Stomach smooth muscle (tissue), 2 donors: ENCODE measurements around the gene COMMD1.
"Not testable (repeated sequence)": the region's sequence is repeated elsewhere in the genome, so short reads cannot be mapped to it uniquely, and the experiment has no call there.

Experiments used
- H3K27ac ChIP-seq: one replicate; pipeline ENCODE4 v1.7.0; 2013; ENCODE audit warnings: mild to moderate bottlenecking, low read length, inconsistent platforms
- H3K27me3 ChIP-seq, 2 donors: one replicate each; pipeline ENCODE4 v1.7.0; 2013; ENCODE audit warnings: low read length in 2 of 2; ENCODE audit not compliant: insufficient read depth in 2 of 2, control insufficient read depth in 1 of 2
- H3K36me3 ChIP-seq, 2 donors: one replicate each; pipeline ENCODE4 v1.7.0; 2013; ENCODE audit warnings: low read length in 2 of 2; ENCODE audit not compliant: control insufficient read depth in 2 of 2, insufficient read depth in 2 of 2
- H3K4me1 ChIP-seq: one replicate; pipeline ENCODE4 v1.7.0; 2013; ENCODE audit warnings: low read length; ENCODE audit not compliant: control insufficient read depth, insufficient read depth
- H3K4me3 ChIP-seq, 2 donors: one replicate each; pipeline ENCODE4 v1.7.0; 2013; ENCODE audit warnings: low read length in 2 of 2
- H3K9ac ChIP-seq, 2 donors: one replicate each; pipeline ENCODE4 v1.7.0; 2013; ENCODE audit warnings: low read length in 2 of 2, mild to moderate bottlenecking in 1 of 2
- H3K9me3 ChIP-seq, 2 donors: one replicate each; pipeline ENCODE4 v1.7.0; 2013; ENCODE audit warnings: low read length in 2 of 2; ENCODE audit not compliant: control insufficient read depth in 2 of 2
- donor health status: healthy.
- donor health status: Pancreatic carcinoma.

COMMD1 gene

DNA sequence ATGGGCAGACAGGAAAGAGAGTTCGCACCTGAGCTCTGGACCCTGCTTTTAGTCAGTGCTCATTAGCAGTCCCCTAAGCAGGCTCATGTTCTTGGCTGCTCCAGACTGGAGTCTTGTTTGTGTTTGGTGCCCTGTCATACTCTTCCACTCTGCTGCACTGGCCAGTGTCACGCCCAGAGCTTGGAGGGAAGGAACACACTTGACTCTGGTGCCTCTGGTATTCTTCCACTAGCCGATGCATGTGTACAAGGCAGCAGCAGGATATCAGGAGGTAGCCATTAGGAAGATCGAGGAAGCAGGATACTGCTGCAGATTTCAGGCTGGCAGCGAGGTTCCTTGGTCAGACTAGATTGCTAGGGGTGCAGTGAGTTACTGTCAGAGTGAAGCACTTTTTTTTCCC, 209.1 kb downstream of the COMMD1 start:
- H3K9ac ChIP-seq: no peak overlapping the region
- H3K9me3 ChIP-seq: no peaks in the 10 kb centered on the region
- H3K27me3 ChIP-seq: no peaks in the 10 kb centered on the region
- no peaks in the 10 kb centered on the region for H3K36me3 ChIP-seq
- no peak overlapping the region for H3K27ac ChIP-seq
- peaks cover 5% of the 10 kb centered on the region for H3K4me1 ChIP-seq
- H3K4me3 ChIP-seq: no peak overlapping the region

GRCh38 chr2:62116983-62117382, 211.5 kb downstream of the COMMD1 start:
- H3K9me3 ChIP-seq: no peaks in the 10 kb centered on the region
- no peaks in the 10 kb centered on the region for H3K27me3 ChIP-seq
- no peak overlapping the region for H3K27ac ChIP-seq
- no peak overlapping the region for H3K9ac ChIP-seq
- no peaks in the 10 kb centered on the region for H3K36me3 ChIP-seq
- H3K4me3 ChIP-seq: no peak overlapping the region
- peaks cover 5% of the 10 kb centered on the region for H3K4me1 ChIP-seq

DNA sequence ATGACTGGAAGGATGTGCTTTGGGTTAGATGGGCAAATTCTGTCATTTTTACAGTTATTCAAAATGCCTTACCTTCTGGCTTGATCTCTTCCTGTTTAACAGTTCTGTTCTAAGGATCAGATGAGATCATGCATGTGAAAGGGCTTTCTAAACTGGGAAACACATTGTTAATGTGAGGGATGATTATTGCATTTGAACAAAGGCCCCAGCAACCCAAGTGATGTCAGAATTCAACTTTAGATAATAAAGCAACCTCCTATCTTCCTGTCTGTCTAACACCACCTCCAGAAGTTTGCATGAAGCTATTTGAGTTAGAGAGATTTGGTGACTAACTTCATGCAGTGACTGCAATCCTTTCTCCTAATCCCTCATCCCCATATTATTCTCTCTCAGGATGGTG, 212.7 kb downstream of the COMMD1 start:
- H3K36me3 ChIP-seq: no peaks in the 10 kb centered on the region
- H3K27ac ChIP-seq: no peak overlapping the region
- peaks cover 8% of the 10 kb centered on the region for H3K4me1 ChIP-seq
- no peak overlapping the region for H3K9ac ChIP-seq
- H3K4me3 ChIP-seq: no peak overlapping the region
- H3K27me3 ChIP-seq: no peaks in the 10 kb centered on the region
- no peaks in the 10 kb centered on the region for H3K9me3 ChIP-seq

DNA sequence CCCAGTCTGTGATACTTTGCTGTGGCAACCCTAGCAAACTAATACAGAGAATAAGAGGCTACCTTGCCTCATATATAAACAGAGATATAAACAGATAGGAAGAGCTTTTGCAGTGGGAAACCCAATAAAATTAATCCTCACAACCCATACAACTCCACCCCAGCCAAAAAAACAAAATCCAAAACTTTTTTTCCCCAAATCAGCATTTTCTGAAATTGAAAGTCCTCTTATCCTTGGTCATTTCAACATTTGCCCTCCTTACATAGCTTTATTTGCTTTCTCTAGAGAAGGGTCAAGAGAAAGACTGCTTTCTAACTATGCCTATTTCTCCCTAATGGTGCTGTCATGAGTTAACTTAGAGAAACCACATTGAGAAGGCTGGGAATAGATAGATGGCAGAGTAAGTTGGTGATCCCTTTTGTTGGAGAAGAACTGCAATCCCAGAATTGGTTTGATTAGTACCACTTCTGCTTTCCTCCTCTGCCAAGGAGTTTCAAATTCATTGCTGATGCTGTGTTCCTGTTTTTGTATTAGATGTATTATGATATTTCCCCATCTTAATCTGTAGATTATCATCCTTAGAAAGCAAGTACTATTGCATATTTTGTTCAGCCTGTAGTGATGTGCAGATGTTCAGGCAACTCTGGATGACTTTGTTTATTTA, 214.0 kb downstream of the COMMD1 start:
- H3K27ac ChIP-seq: no peak overlapping the region
- H3K9me3 ChIP-seq: no peaks in the 10 kb centered on the region
- no peak overlapping the region for H3K4me3 ChIP-seq
- no peak overlapping the region for H3K9ac ChIP-seq
- no peaks in the 10 kb centered on the region for H3K27me3 ChIP-seq
- no peaks in the 10 kb centered on the region for H3K36me3 ChIP-seq
- H3K4me1 ChIP-seq: peaks cover 5% of the 10 kb centered on the region

DNA sequence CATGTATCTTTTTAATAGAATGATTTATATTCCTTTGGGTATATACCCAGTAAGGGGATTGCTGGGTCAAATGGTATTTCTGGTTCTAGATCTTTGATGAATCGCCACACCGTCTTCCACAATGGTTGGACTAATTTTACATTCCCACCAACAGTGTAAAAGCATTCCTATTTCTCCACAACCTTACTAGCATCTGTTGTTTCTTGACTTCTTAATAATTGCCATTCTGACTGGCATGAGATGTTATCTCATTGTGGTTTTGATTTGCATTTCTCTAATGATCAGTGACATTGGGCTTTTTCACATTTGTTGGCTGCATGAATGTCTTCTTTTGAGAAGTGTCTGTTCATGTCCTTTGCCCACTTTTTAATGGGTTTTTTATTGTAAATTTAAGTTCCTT, 220.8 kb downstream of the COMMD1 start:
- not testable (repeated sequence) for H3K27me3 ChIP-seq, H3K27ac ChIP-seq, H3K4me3 ChIP-seq, H3K4me1 ChIP-seq, H3K9me3 ChIP-seq, H3K36me3 ChIP-seq, H3K9ac ChIP-seq

GRCh38 chr2:62133320-62133823, 227.9 kb downstream of the COMMD1 start:
- no peaks in the 10 kb centered on the region for H3K9me3 ChIP-seq
- H3K36me3 ChIP-seq: peaks cover 0 to 3% of the 10 kb centered on the region in 2 donors
- no peak overlapping the region for H3K4me3 ChIP-seq
- no peaks in the 10 kb centered on the region for H3K4me1 ChIP-seq
- no peaks in the 10 kb centered on the region for H3K27me3 ChIP-seq
- no peak overlapping the region for H3K27ac ChIP-seq
- no peak overlapping the region for H3K9ac ChIP-seq

DNA sequence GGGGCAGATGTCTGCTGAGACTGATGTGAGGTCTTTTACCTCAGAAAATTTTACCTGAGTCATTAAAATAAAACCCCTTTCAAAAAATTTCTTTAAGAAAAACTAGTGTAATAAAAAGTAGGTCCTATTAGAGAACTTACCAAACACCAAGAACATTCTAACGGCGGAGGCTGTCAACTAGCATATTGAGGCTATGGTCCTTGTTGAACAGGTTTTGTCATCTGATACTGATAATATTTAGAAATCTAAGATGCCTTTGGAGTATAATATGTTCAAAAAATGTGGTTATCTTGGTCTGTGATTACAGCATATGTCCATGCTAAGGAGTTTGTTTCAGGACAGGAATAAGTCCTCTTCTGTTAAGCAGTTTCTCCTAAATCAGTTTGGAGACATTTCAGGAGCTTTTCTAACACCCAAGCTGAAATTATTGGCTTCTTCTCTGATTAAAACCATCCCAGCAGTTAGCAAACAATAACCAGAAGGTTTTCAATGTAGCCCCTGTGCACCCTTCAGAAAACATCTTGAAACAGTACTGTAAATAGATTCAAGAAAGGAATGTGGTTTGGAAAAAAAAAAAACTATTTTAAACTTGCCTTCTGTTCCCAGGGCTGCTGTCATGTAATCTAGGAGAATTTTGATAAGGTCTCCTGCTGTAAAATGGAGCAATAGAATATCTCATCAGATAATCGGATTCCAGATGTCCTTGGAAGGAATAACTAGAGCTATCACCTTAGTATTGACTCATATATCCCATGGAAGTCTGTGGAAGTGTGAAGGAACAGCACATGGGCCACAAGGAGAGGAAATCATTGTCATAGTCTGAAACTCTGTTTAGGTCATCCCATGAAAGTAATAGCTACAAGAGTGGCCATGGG, 231.7 kb downstream of the COMMD1 start:
- H3K9ac ChIP-seq: no peak overlapping the region
- H3K4me1 ChIP-seq: no peaks in the 10 kb centered on the region

GRCh38 chr2:62140426-62141141, 235.1 kb downstream of the COMMD1 start:
- no peaks in the 10 kb centered on the region for H3K4me1 ChIP-seq
- H3K9ac ChIP-seq: no peak overlapping the region
- H3K9me3 ChIP-seq: no peaks in the 10 kb centered on the region
- no peak overlapping the region for H3K27ac ChIP-seq
- H3K4me3 ChIP-seq: no peak overlapping the region
- H3K27me3 ChIP-seq: no peaks in the 10 kb centered on the region
- H3K36me3 ChIP-seq: peaks cover 3% of the 10 kb centered on the region in 2 donors

More for the DNA sequence above, 231.7 kb downstream of the COMMD1 start:
- Histone ChIP-seq H3K4me3 (no peak overlapping the region), H3K36me3 (peaks cover 3% of the 10 kb centered on the region in 2 donors), H3K27me3 (no peaks in the 10 kb centered on the region), H3K27ac (no peak overlapping the region), H3K9me3 (no peaks in the 10 kb centered on the region)

DNA sequence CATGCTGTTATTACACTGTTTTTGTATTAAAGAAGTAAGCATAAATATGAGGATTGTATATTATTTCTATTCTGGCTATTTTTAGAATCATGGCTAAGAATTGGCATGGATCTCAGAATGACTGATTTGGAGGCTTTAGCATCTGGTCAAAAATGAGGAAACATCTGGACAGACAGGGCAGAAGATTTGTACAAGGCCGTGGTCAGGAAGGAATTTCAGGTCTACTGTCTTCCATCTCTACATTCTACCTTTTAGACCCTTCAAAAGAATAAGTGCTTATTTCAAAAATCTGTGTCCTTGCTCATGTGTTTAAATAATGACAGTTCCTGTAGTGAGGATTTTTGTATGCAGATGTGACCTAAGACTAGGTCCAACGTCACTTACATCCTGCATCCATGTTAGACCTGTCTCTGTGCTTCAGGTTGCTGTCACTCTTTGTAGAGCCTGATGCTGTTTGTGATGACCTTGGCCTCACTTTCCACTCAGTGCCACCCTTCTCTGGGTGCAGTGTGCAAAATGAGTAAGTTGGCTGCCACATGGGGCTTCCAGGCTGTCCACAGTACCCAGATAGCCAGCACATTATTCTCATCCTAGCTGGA, 235.8 kb downstream of the COMMD1 start:
- H3K9me3 ChIP-seq: no peaks in the 10 kb centered on the region
- H3K4me1 ChIP-seq: no peaks in the 10 kb centered on the region
- H3K9ac ChIP-seq: no peak overlapping the region
- H3K27ac ChIP-seq: no peak overlapping the region
- H3K36me3 ChIP-seq: peaks cover 0 to 3% of the 10 kb centered on the region in 2 donors
- no peaks in the 10 kb centered on the region for H3K27me3 ChIP-seq
- H3K4me3 ChIP-seq: no peak overlapping the region

- H3K9ac ChIP-seq: no peak overlapping the region
- H3K27ac ChIP-seq: no peak overlapping the region
- no peaks in the 10 kb centered on the region for H3K4me1 ChIP-seq
Observed at GRCh38 chr2:62142054-62142453, 236.6 kb downstream of the COMMD1 start.

More at GRCh38 chr2:62142054-62142453, 236.6 kb downstream of the COMMD1 start:
- H3K4me3 ChIP-seq: no peak overlapping the region
- peaks cover 0 to 3% of the 10 kb centered on the region in 2 donors for H3K36me3 ChIP-seq
- H3K9me3 ChIP-seq: no peaks in the 10 kb centered on the region
- no peaks in the 10 kb centered on the region for H3K27me3 ChIP-seq
